H1 (cell line): ENCODE measurements around the gene ELOA2. TPM values are rescaled to one million over a fixed set of nuclear protein-coding genes. Genes with fewer than 3 reads are reported as not detected.

ENCODE experiments used
- CTCF ChIA-PET: fragments of 300-600 bp; sonication (Branson Sonifier 250); formaldehyde crosslinking; loops from one replicate; lab custom pipeline; 2021; ENCODE audit not compliant: partially characterized antibody; lab: Charles Lee
- POLR2A ChIA-PET: fragments of 300-600 bp; sonication (Branson Sonifier 250); formaldehyde crosslinking; loops from one replicate; lab custom pipeline; 2021; ENCODE audit warnings: inconsistent platforms; ENCODE audit not compliant: partially characterized antibody; lab: Charles Lee
- DNase-seq, 2 experiments: peaks; one replicate each; pipeline versions ENCODE4 v3.0.0 to v3.0.0-alpha.2; 2010 to 2022; ENCODE audit warnings: low spot score in 2 of 2, low read depth in 1 of 2, mixed read lengths in 1 of 2
- FAIRE-seq: peaks from 2 replicates; lab custom pipeline; 2011; peaks lifted over from hg19 to GRCh38; lab: Jason Lieb, UNC
- H2AFZ ChIP-seq: 2 replicates; pipeline ENCODE4 v1.8.1; 2012; ENCODE audit warnings: low read length, inconsistent platforms
- H2AK5ac ChIP-seq: 2 replicates; pipeline ENCODE4 v1.6.1; 2013; ENCODE audit warnings: low read depth, low read length
- H2BK120ac ChIP-seq: replicated peaks from 2 replicates; pipeline ENCODE3; 2013; ENCODE audit warnings: low read depth, low read length, inconsistent platforms
- H2BK12ac ChIP-seq: 2 replicates; pipeline ENCODE4 v1.6.1; 2013; ENCODE audit warnings: low read depth, low read length
- H2BK15ac ChIP-seq: 2 replicates; pipeline ENCODE4 v1.6.1; 2013; ENCODE audit warnings: low read length
- H2BK20ac ChIP-seq: 2 replicates; pipeline ENCODE4 v1.6.1; 2013; ENCODE audit warnings: low read length
- H2BK5ac ChIP-seq: 2 replicates; pipeline ENCODE4 v1.6.1; 2013; ENCODE audit warnings: low read depth, low read length
- H3K14ac ChIP-seq: 2 replicates; pipeline ENCODE4 v1.6.1; 2013; ENCODE audit warnings: inconsistent platforms; ENCODE audit not compliant: insufficient read length
- H3K18ac ChIP-seq: 2 replicates; pipeline ENCODE4 v1.6.1; 2013; ENCODE audit warnings: low read length; ENCODE audit errors: extremely low read depth
- H3K23ac ChIP-seq: 2 replicates; pipeline ENCODE4 v1.6.1; 2013; ENCODE audit warnings: inconsistent platforms; ENCODE audit not compliant: insufficient read length
- H3K23me2 ChIP-seq: 2 replicates; pipeline ENCODE4 v1.6.1; 2013; ENCODE audit warnings: low read depth, low read length
- H3K27ac ChIP-seq: 2 replicates; pipeline ENCODE4 v1.6.1; 2011; ENCODE audit warnings: low read depth, low read length, inconsistent platforms
- H3K27me3 ChIP-seq, 4 experiments: replicated peaks in 1 of 4; 1 replicate in 1 of 4; 2 replicates in 3 of 4; pipeline versions ENCODE4 v1.6.1 to v1.8.1; 2011 to 2013; ENCODE audit warnings: low read length in 3 of 4, mild to moderate bottlenecking in 3 of 4, inconsistent platforms in 2 of 4, mixed read lengths in 2 of 4, moderate library complexity in 1 of 4; ENCODE audit not compliant: control insufficient read depth in 3 of 4, insufficient read depth in 3 of 4; ENCODE audit errors: extremely low read depth in 1 of 4
- H3K36me3 ChIP-seq, 4 experiments: 2 replicates each; pipeline versions ENCODE4 v1.6.1 to v1.8.1; 2011 to 2013; ENCODE audit warnings: mild to moderate bottlenecking in 4 of 4, low read length in 3 of 4, moderate library complexity in 2 of 4, control low read depth in 1 of 4, inconsistent platforms in 1 of 4; ENCODE audit not compliant: insufficient read depth in 4 of 4, control insufficient read depth in 2 of 4
- H3K4ac ChIP-seq: replicated peaks from 2 replicates; pipeline ENCODE3; 2013; ENCODE audit warnings: low read length, low read depth, mixed read lengths, inconsistent platforms; ENCODE audit not compliant: insufficient read length
- H3K4me1 ChIP-seq, 4 experiments: replicated peaks in 1 of 4; 1 replicate in 1 of 4; 2 replicates in 3 of 4; pipeline versions ENCODE4 v1.6.1 to v1.8.1; 2011 to 2013; ENCODE audit warnings: low read length in 3 of 4, inconsistent platforms in 2 of 4, mixed read lengths in 1 of 4; ENCODE audit not compliant: insufficient read depth in 4 of 4, control insufficient read depth in 3 of 4
- H3K4me2 ChIP-seq, 2 experiments: 2 replicates each; pipeline versions ENCODE4 v1.6.1 to v1.8.1; 2011 to 2013; ENCODE audit warnings: low read depth in 2 of 2, low read length in 2 of 2, control low read depth in 1 of 2, inconsistent platforms in 1 of 2, mild to moderate bottlenecking in 1 of 2; ENCODE audit not compliant: insufficient read depth in 1 of 2
- H3K4me3 ChIP-seq, 4 experiments: fragments of 200-600, 300-600 bp in 1 of 4; sonication (generic), shearing (Covaris generic), sonication (Bioruptor Twin) in 1 of 4; 2 replicates each; pipeline versions ENCODE4 v1.5.1 to v1.8.1; 2011 to 2016; ENCODE audit warnings: low read length in 4 of 4, low read depth in 3 of 4, control low read depth in 2 of 4, inconsistent platforms in 2 of 4, mild to moderate bottlenecking in 2 of 4, mixed read lengths in 1 of 4, moderate library complexity in 1 of 4; ENCODE audit not compliant: insufficient read depth in 2 of 4; ENCODE audit errors: extremely low read depth in 1 of 4
- H3K56ac ChIP-seq: replicated peaks from 2 replicates; pipeline ENCODE3; 2013; ENCODE audit warnings: low read depth, mild to moderate bottlenecking, mixed read lengths, low read length, inconsistent platforms; ENCODE audit not compliant: insufficient read length
- H3K79me1 ChIP-seq: 2 replicates; pipeline ENCODE4 v1.6.1; 2013; ENCODE audit warnings: low read depth, low read length, control low read depth
- H3K79me2 ChIP-seq, 2 experiments: 2 replicates each; pipeline versions ENCODE4 v1.6.1 to v1.8.1; 2012 to 2013; ENCODE audit warnings: low read length in 2 of 2, mild to moderate bottlenecking in 2 of 2, inconsistent platforms in 1 of 2; ENCODE audit not compliant: insufficient read depth in 2 of 2, control insufficient read depth in 1 of 2
- H3K9ac ChIP-seq, 4 experiments: replicated peaks in 1 of 4; 1 replicate in 1 of 4; 2 replicates in 3 of 4; pipeline versions ENCODE4 v1.6.1 to v1.8.1; 2011 to 2013; ENCODE audit warnings: low read depth in 3 of 4, low read length in 3 of 4, control low read depth in 2 of 4, mild to moderate bottlenecking in 2 of 4, moderate library complexity in 2 of 4, inconsistent platforms in 1 of 4; ENCODE audit errors: extremely low read depth in 1 of 4
- H3K9me3 ChIP-seq, 2 experiments: 2 replicates each; pipeline versions ENCODE4 v1.6.1 to v1.8.1; 2012 to 2013; ENCODE audit warnings: mild to moderate bottlenecking in 2 of 2, moderate library complexity in 2 of 2, control low read depth in 1 of 2, inconsistent platforms in 1 of 2, low read depth in 1 of 2, low read length in 1 of 2, mixed read lengths in 1 of 2; ENCODE audit not compliant: insufficient read depth in 2 of 2
- H4K20me1 ChIP-seq, 2 experiments: replicated peaks in 1 of 2; 2 replicates each; pipeline versions ENCODE3 to v1.8.1; 2011 to 2013; ENCODE audit warnings: inconsistent platforms in 2 of 2, low read length in 2 of 2, mild to moderate bottlenecking in 1 of 2; ENCODE audit not compliant: insufficient read depth in 2 of 2, control insufficient read depth in 1 of 2
- H4K5ac ChIP-seq: 2 replicates; pipeline ENCODE4 v1.6.1; 2013; ENCODE audit warnings: low read length, low read depth, mixed read lengths, inconsistent platforms; ENCODE audit not compliant: insufficient read length
- H4K8ac ChIP-seq: 2 replicates; pipeline ENCODE4 v1.8.0; 2013; ENCODE audit warnings: mild to moderate bottlenecking, moderate library complexity, low read length, inconsistent platforms; ENCODE audit not compliant: insufficient read depth; ENCODE audit errors: extremely low read depth
- H4K91ac ChIP-seq: replicated peaks from 2 replicates; pipeline ENCODE3; 2013; ENCODE audit warnings: low read length, mixed read lengths, inconsistent platforms; ENCODE audit not compliant: insufficient read length
- TAF7 ChIP-seq: optimal IDR thresholded peaks from 2 replicates; pipeline ENCODE3; 2011; ENCODE audit warnings: low read depth, mild to moderate bottlenecking, inconsistent platforms, low read length, moderate library complexity, borderline replicate concordance
- WGBS, 2 experiments: shearing (Covaris generic) in 1 of 2; methylation state at CpG; one replicate each; pipeline versions ENCODE4 v1.1.6 to v1.1.7; 2013 to 2015; ENCODE audit warnings: low lambda C conversion rate in 2 of 2, mixed read lengths in 2 of 2, inconsistent platforms in 1 of 2, low coverage in 1 of 2, missing lambda C conversion rate in 1 of 2; ENCODE audit not compliant: insufficient replicate concordance in 2 of 2, insufficient coverage in 1 of 2, insufficient read length in 1 of 2; ENCODE audit errors: extremely low coverage in 1 of 2, missing lambda C conversion rate in 1 of 2; 5-methylcytosine and 5-hydroxymethylcytosine counted together
- polyA plus RNA-seq, 7 experiments: library from polyadenylated mRNA; depleted of rRNA in 3 of 7; stranded (reverse) in 5 of 7; unstranded in 2 of 7; fragments of >200 nt in 5 of 7; fragments of 200-250 nt in 2 of 7; gene quantifications; 1 replicate in 5 of 7; 2 replicates in 1 of 7; 4 replicates in 1 of 7; pipeline versions ENCODE4 v1.2.1 to v1.2.3, GENCODE V29; 2011 to 2013; ENCODE audit warnings: missing spikeins in 2 of 7, mixed read lengths in 2 of 7
- total RNA-seq: library from RNA; stranded (reverse); fragmentation: NEBNext Ultra II Directional; extraction: Animal tissue kit (Norgen Biotek cat#: 25700); gene quantifications from 2 replicates; pipeline ENCODE4 v1.2.1, GENCODE V29; 2021

Gene ELOA2
- total and polyA plus RNA-seq, 2 of the 8 experiments (the other 6 are each of a cell fraction or from before 2014, with no cell fraction given) = not detected

DNA sequence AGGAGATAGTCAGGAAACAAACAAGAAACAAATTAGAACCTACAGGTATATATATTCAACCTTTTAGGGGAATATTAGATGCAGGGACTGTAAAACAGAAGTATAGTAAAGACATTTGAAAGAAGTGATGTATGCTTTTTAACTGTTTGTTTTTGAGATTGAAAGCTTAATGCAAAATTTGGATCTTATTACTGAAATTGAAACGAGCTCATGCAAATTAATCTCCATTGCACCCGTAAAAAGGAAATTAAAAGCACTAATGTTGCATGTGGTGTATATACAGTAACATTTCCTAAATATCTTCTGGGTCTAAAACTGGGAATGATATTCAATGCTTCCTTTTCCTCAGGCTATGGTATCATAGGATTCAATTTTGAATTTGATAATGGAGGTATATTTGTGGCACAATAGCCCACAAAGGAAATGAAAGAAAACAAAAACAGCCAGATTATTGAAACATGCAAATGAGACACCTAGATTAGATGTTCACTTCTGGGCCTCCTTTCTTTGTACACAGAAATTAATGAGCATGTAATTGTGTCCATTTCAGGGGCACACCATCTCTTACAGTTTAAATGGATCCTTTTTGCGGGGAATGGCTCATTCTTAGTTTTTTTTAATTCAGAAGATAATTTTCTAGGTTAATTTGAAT is 1.6 kb upstream of the ELOA2 start:
- Histone ChIP-seq H3K79me1 (no peaks in the 10 kb centered on the region), H2BK12ac (no peak overlapping the region), H2AK5ac (no peak overlapping the region), H3K23ac (no peak overlapping the region)
- TF ChIP-seq TAF7 = no peak
- TF ChIP-seq, all 59 proteins: peak for 0
- WGBS, 2 experiments = 91% methylated on average over 3 of the region's 3 CpGs; no CpG with 5 or more reads in 1 of the 2 experiments
- Histone ChIP-seq H3K4ac (no peak overlapping the region), H2BK120ac (no peak overlapping the region), H2BK5ac (no peak overlapping the region), H3K14ac (no peak overlapping the region), H3K27me3 (no peaks in the 10 kb centered on the region), H2AFZ (no peak overlapping the region), H3K4me1 (peaks cover 0 to 5% (median under 1%) of the 10 kb centered on the region in 4 experiments; a peak in 2 of 7 replicates), H3K9ac (no peak overlapping the region), H4K8ac (no peak overlapping the region), H3K18ac (no peak overlapping the region), H3K27ac (no peak overlapping the region), H2BK20ac (no peak overlapping the region), H2BK15ac (no peak overlapping the region), H3K4me2 (no peak overlapping the region), H3K56ac (no peak overlapping the region), H3K9me3 (no peaks in the 10 kb centered on the region), H3K79me2 (no peaks in the 10 kb centered on the region), H4K91ac (no peak overlapping the region), H3K23me2 (no peaks in the 10 kb centered on the region), H3K36me3 (no peaks in the 10 kb centered on the region), H4K20me1 (no peaks in the 10 kb centered on the region), H4K5ac (no peak overlapping the region), H3K4me3 (no peak overlapping the region)
- DNase-seq (no peak), FAIRE-seq (no peak)
- POLR2A ChIA-PET = no interaction called here
- CTCF ChIA-PET = interaction anchor here (0.6 to 1.9 kb wide), 12 partner anchors 9 to 951 kb away, joined by 3 to 7 read pairs (median 3); no protein-coding TSS in a partner anchor
